Uterus (tissue), 4 donors: ENCODE results near the gene RBFOX2. TPM values are rescaled to one million over a fixed set of nuclear protein-coding genes. Genes with fewer than 3 reads are reported as not detected.
A peak's percentile ranks its signal among the peaks of the same experiment; 100 is the strongest.

Experiments used
- DNase-seq, 2 donors: peaks; one replicate each; pipeline ENCODE4 v3.0.0-alpha.2; 2019 to 2020
- H3K27ac ChIP-seq, 2 donors: fragments of 200-600 bp; sonication (generic); 1 replicate in 1 of 2; 2 replicates in 1 of 2; pipeline ENCODE4 v1.5.1; 2016 to 2018
- H3K27me3 ChIP-seq, 2 donors: fragments of 200-600 bp; sonication (generic); one replicate each; pipeline ENCODE4 v1.5.1; 2018 to 2019; ENCODE audit warnings: control low read depth in 1 of 2
- H3K36me3 ChIP-seq, 2 donors: fragments of 200-600 bp; sonication (generic); one replicate each; pipeline ENCODE4 v1.5.1; 2019; ENCODE audit warnings: control low read depth in 1 of 2
- H3K4me1 ChIP-seq, 2 donors: fragments of 200-600 bp; sonication (generic); one replicate each; pipeline ENCODE4 v1.5.1; 2018 to 2019; ENCODE audit warnings: control low read depth in 1 of 2
- H3K4me3 ChIP-seq, 2 donors: fragments of 200-600 bp; sonication (generic); 1 replicate in 1 of 2; 2 replicates in 1 of 2; pipeline ENCODE4 v1.5.1; 2018 to 2019; ENCODE audit warnings: mild to moderate bottlenecking in 1 of 2
- H3K9me3 ChIP-seq, 2 donors: fragments of 200-600 bp; sonication (generic); one replicate each; pipeline ENCODE4 v1.5.1; 2019; ENCODE audit warnings: control low read depth in 1 of 2
- POLR2A ChIP-seq, 2 donors: fragments of 450-650 bp; IDR thresholded peaks; one replicate each; pipeline ENCODE4 v1.6.1; 2016; ENCODE audit warnings: antibody characterized with exemption in 2 of 2, mild to moderate bottlenecking in 1 of 2, moderate library complexity in 1 of 2
- intact Hi-C: fragments of 100-400 bp; cut with DNase I; formaldehyde crosslinking; loops from one replicate; pipeline ENCODE4 v1.15.1; 2023; ENCODE audit warnings: low total_unique reads
- total RNA-seq, 4 donors: library from RNA; depleted of rRNA in 3 of 4; stranded (reverse); fragments of >200 nt in 3 of 4; gene quantifications; one replicate each; pipeline versions ENCODE4 v1.1.0 to v1.2.4, GENCODE V29; 2014 to 2023
- TF ChIP-seq, protein P1 (sequence below), 4 experiments: fragments of 200-600 bp in 2 of 4; fragments of 450-650 bp in 2 of 4; sonication (generic) in 2 of 4; IDR thresholded peaks; one replicate each; pipeline ENCODE4 v1.5.1; 2016 to 2019; ENCODE audit warnings: antibody characterized with exemption in 4 of 4, mild to moderate bottlenecking in 2 of 4, moderate library complexity in 1 of 4
- donor health status: DM: yes; HTN: yes; CAD: no.

The RBFOX2 gene
- total RNA-seq, 4 donors from 2014 or later: 81.0 to 311 (median 147) TPM

DNA sequence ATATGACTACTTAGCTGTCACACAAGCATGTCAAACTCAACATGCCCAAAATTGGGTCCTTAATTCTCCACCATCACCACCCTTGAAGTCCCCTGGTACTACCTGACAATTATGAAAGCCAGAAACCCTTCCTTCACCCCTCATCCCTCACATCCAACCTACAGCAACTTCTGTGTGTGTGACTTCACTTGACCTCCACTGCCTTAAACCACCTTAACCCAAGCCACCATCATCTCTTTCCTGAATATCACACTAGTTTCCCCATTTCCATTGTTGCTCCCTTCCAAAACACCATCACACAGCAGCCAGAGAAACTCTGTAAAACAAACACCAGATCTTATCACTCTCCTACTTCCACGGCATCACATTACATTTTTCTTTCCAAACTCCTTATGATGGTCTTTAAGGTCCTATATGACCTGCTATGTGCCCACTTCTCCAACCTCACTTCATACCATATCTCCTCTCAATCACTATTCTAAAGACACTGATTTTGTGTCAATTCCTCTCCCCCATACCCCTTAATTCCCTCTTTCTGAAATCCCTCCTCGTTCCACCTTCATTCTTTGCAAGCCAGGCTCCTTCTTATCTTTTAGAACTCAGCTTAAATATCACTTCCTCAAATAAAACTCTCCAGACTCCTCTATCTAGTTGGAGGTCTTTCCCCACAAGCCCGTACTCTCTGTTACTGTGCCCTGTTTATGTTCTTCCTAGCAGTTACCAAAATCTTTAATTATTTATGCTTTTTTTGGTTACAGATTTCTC is 124.9 kb downstream of the RBFOX2 start:
- Histone ChIP-seq H3K4me1 (peaks cover 0 to 9% of the 10 kb centered on the region in 2 donors), H3K27ac (peak overlapping the region; percentile 11 to 12), H3K36me3 (no peaks in the 10 kb centered on the region), H3K27me3 (no peaks in the 10 kb centered on the region), H3K9me3 (no peaks in the 10 kb centered on the region), H3K4me3 (no peak overlapping the region)
- intact Hi-C loops: no loop called here
- no peak for TF ChIP-seq POLR2A (IDR thresholded peaks at IDR 0.05)
- TF ChIP-seq, protein P1, sequence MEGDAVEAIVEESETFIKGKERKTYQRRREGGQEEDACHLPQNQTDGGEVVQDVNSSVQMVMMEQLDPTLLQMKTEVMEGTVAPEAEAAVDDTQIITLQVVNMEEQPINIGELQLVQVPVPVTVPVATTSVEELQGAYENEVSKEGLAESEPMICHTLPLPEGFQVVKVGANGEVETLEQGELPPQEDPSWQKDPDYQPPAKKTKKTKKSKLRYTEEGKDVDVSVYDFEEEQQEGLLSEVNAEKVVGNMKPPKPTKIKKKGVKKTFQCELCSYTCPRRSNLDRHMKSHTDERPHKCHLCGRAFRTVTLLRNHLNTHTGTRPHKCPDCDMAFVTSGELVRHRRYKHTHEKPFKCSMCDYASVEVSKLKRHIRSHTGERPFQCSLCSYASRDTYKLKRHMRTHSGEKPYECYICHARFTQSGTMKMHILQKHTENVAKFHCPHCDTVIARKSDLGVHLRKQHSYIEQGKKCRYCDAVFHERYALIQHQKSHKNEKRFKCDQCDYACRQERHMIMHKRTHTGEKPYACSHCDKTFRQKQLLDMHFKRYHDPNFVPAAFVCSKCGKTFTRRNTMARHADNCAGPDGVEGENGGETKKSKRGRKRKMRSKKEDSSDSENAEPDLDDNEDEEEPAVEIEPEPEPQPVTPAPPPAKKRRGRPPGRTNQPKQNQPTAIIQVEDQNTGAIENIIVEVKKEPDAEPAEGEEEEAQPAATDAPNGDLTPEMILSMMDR (IDR thresholded peaks at IDR 0.05): no peak
- DNase-seq: no peak

DNA sequence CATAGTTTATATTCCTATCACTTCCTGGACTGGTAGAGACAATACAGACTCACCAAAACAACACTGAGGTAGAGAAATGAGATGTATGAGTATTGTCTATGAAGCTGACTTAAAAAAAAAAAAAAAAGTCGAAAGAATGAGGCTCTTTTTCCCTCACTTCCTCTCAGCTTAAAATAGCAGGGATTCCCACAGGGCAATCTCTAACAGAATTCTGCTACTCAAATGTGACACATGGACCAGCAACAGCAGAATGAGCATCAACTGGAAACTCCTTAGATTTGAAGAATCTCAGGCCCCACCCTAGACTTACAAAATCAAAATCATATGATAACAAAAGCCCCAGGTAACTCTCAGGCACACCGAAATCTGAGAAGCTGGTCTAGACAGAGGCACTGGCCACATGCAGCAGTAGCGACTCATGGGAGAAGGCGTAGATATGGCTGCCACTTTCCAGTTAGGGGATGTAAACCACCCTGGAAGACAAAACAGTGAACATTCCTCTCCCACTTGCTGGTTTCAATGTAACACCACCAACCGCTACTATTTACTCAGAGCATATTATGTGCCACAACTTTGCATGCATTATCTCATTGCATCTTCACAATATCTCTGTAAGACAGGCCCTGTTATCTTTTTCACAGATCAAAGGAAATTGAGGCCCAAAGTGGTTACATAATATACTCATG is 128.0 kb downstream of the RBFOX2 start:
- H3K27ac ChIP-seq: peak overlapping the region; percentile 20 to 28
- peaks cover 0 to 9% of the 10 kb centered on the region in 2 donors for H3K4me1 ChIP-seq
- no peaks in the 10 kb centered on the region for H3K27me3 ChIP-seq
- DNase-seq: no peak
- intact Hi-C loops: no loop called here
- no peak overlapping the region for H3K4me3 ChIP-seq
- TF ChIP-seq POLR2A (IDR thresholded peaks at IDR 0.05): no peak
- TF ChIP-seq, protein P1 (IDR thresholded peaks at IDR 0.05): no peak
- no peaks in the 10 kb centered on the region for H3K9me3 ChIP-seq
- H3K36me3 ChIP-seq: no peaks in the 10 kb centered on the region

DNA sequence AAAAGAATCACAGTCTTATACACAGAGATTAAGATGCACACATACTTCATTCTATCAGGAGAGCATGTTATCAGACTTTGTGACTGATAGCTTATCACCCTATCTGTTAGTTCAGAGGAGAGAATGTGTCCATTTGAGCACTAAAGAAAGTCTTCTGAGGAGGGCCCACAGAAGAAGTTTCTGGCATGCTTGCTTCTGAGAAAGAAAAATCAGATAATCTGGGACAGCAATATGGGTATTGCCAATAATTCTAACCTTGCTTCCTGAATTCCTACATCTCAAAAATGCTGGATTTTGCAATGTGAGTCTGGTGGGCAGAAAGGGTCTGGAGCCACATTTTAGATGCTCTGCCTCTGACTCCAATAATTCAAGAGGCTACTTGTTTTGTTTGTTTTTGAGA is 128.9 kb downstream of the RBFOX2 start:
- intact Hi-C loops: no loop called here
- Histone ChIP-seq H3K9me3 (no peaks in the 10 kb centered on the region), H3K4me3 (no peak overlapping the region), H3K27me3 (no peaks in the 10 kb centered on the region), H3K27ac (peak overlapping the region in 1 of 2 donors; percentile 20), H3K36me3 (no peaks in the 10 kb centered on the region), H3K4me1 (peaks cover 0 to 5% of the 10 kb centered on the region in 2 donors)
- no peak for DNase-seq
- TF ChIP-seq POLR2A (IDR thresholded peaks at IDR 0.05): no peak

DNA sequence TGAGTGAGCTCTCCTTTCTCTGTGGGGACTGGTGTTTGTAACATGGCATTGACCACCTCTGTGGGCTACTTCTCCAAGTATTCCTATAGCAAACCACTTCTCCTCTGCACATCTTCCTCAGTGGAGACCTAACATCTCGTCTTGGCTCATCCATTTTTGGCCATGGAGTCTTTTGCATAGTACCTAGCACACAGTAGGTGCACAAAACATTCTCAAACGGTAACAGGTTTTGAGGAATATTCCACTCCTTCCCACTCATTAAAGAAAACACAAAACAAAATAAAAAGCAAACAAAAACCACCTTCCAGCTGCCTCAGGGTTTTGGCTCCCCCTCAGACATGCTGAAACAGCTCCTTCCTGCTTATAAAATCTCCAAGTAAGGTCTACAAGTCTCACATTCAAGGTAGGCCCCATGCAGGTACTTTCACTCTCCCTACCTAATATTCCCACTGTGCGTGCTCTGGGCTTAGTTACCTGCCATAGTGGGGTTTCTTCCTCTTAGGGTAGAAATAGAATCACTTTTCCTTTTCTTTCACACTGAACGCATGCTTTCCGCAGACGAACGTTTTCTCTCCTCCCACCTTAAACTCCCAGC is 132.4 kb downstream of the RBFOX2 start:
- intact Hi-C loops: no loop called here
- TF ChIP-seq, protein P1 (IDR thresholded peaks at IDR 0.05): no peak
- TF ChIP-seq POLR2A (IDR thresholded peaks at IDR 0.05): no peak
- Histone ChIP-seq H3K9me3 (no peaks in the 10 kb centered on the region), H3K4me1 (peaks cover 0 to 5% of the 10 kb centered on the region in 2 donors), H3K27ac (peak overlapping the region; percentile 79 to 87), H3K4me3 (no peak overlapping the region), H3K36me3 (no peaks in the 10 kb centered on the region), H3K27me3 (no peaks in the 10 kb centered on the region)
- no peak for DNase-seq

DNA sequence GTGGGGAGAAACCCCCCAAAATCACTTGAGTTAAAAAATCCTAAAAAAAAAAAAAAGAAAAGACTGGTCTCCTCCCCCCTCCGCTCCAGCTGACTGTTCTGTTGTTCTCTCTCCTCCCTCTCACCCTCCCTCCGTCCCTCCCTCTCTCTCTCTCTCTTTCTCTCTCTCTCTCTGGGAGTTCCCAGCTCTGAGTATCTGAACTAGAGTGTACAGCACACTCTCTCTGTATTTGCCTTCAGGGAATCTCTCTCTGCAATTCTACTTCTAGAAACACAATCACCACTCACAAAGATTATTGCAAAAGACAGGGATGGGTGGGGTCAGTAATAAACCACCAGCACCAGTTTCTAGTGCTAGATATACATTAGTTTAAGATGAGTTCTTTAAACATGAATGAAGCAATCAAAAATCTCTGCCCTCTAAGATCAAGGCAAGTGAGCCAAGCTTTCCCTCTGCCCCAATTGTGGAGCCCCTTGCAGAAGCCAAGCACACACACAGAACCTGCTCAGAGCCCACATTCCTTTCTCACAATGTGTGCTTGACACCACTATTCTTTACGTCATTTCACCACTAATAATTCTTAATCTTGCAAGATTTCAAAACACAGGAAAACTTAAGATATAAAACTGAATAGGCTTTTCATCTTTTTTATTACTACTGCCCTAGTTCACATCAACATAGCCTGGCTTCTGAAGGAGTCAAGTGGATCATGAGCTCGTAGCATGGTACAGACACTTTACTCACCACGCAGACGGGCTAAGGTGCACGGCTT is 133.5 kb downstream of the RBFOX2 start:
- no peak for TF ChIP-seq POLR2A (IDR thresholded peaks at IDR 0.05)
- TF ChIP-seq, protein P1 (IDR thresholded peaks at IDR 0.05): no peak
- Histone ChIP-seq H3K27me3 (no peaks in the 10 kb centered on the region), H3K4me3 (peak overlapping the region; percentile 20 to 30), H3K27ac (peak overlapping the region; percentile 79 to 87), H3K9me3 (no peaks in the 10 kb centered on the region), H3K4me1 (no peaks in the 10 kb centered on the region), H3K36me3 (no peaks in the 10 kb centered on the region)
- peak; percentile 43 to 72 for DNase-seq
- intact Hi-C loops: no loop called here
